ACC112 (cell line): ENCODE data around the gene ATL3.

ENCODE experiments used
- H2AFZ ChIP-seq: fragments of 200-600 bp; sonication (generic); one replicate; pipeline ENCODE4 v1.6.0; 2017; ENCODE audit warnings: antibody characterized with exemption, low read length; ENCODE audit not compliant: unreplicated experiment
- H3K27ac ChIP-seq: fragments of 200-600 bp; sonication (generic); 2 replicates; pipeline ENCODE4 v1.5.1; 2014; ENCODE audit warnings: low read depth, mild to moderate bottlenecking, antibody characterized with exemption, low read length, moderate library complexity
- H3K27me3 ChIP-seq: fragments of 200-600 bp; sonication (generic); 2 replicates; pipeline ENCODE4 v1.6.1; 2014; ENCODE audit warnings: mild to moderate bottlenecking, antibody characterized with exemption, low read length, moderate library complexity, mixed read lengths; ENCODE audit not compliant: insufficient read depth
- H3K36me3 ChIP-seq: fragments of 200-600 bp; sonication (generic); 2 replicates; pipeline ENCODE4 v1.6.1; 2016; ENCODE audit warnings: mild to moderate bottlenecking, antibody characterized with exemption, low read length, moderate library complexity, mixed read lengths; ENCODE audit not compliant: insufficient read depth
- H3K4me1 ChIP-seq: fragments of 200-600 bp; sonication (generic); one replicate; pipeline ENCODE4 v1.6.1; 2016; ENCODE audit warnings: low read length, mixed read lengths; ENCODE audit not compliant: insufficient read depth, unreplicated experiment, control insufficient read depth
- H3K4me3 ChIP-seq: fragments of 200-600 bp; sonication (generic); 2 replicates; pipeline ENCODE4 v1.5.1; 2014; ENCODE audit warnings: mild to moderate bottlenecking, low read depth, low read length
- H3K79me2 ChIP-seq: fragments of 200-600 bp; sonication (generic); one replicate; pipeline ENCODE4 v1.6.0; 2016; ENCODE audit warnings: low read length; ENCODE audit not compliant: control insufficient read depth, unreplicated experiment, insufficient read depth

The ATL3 gene

GRCh38 chr11:63681321-63682065 is 10.3 kb upstream of the ATL3 start, which contains the start of gene RTN3:
Gene RTN3 (plus strand): TSS chr11:63681500. CDS start chr11:63681637, 137 bp downstream.
- H3K79me2 ChIP-seq, result peaks cover 42% of the 10 kb centered on the region
- peak within 1 kb of the TSS; percentile 74 for H3K27ac ChIP-seq

GRCh38 chr11:63680834-63681320 is 9.7 kb upstream of the ATL3 start:
- peaks cover 10% of the 10 kb centered on the region for H3K4me1 ChIP-seq
- peaks cover 38% of the 10 kb centered on the region for H3K79me2 ChIP-seq
- peak overlapping the region; percentile 15 for H2AFZ ChIP-seq
- peak overlapping the region; percentile 4; the same call in 1 of the 2 replicates for H3K27ac ChIP-seq
- H3K4me3 ChIP-seq, result peak overlapping the region; percentile 85
- no peaks in the 10 kb centered on the region for H3K27me3 ChIP-seq
- no peaks in the 10 kb centered on the region for H3K36me3 ChIP-seq

More at GRCh38 chr11:63681321-63682065, 10.3 kb upstream of the ATL3 start, which contains the start of gene RTN3:
- Histone ChIP-seq H2AFZ (peak within 1 kb of the TSS; percentile 74), H3K4me1 (peaks cover 10% of the 10 kb centered on the region), H3K36me3 (no peaks in the 10 kb centered on the region), H3K27me3 (no peaks in the 10 kb centered on the region), H3K4me3 (peak within 1 kb of the TSS; percentile 85)

GRCh38 chr11:63673579-63673978 is 2.4 kb upstream of the ATL3 start:
- Histone ChIP-seq H3K27ac (peak overlapping the region; percentile 93), H3K4me3 (no peak overlapping the region), H2AFZ (no peak overlapping the region), H3K4me1 (peaks cover 35% of the 10 kb centered on the region), H3K36me3 (no peaks in the 10 kb centered on the region), H3K79me2 (peaks cover 24% of the 10 kb centered on the region), H3K27me3 (no peaks in the 10 kb centered on the region)

- Histone ChIP-seq H3K27me3 (no peaks in the 10 kb centered on the region), H3K4me1 (peaks cover 40% of the 10 kb centered on the region), H3K36me3 (no peaks in the 10 kb centered on the region), H2AFZ (no peak overlapping the region), H3K4me3 (no peak overlapping the region), H3K79me2 (peaks cover 25% of the 10 kb centered on the region), H3K27ac (peak overlapping the region; percentile 93)
Observed at GRCh38 chr11:63672936-63673539, 1.9 kb upstream of the ATL3 start.

- peaks cover 33% of the 10 kb centered on the region for H3K79me2 ChIP-seq
- no peaks in the 10 kb centered on the region for H3K36me3 ChIP-seq
- H3K4me3 ChIP-seq, result peak overlapping the region; percentile 95
- H3K4me1 ChIP-seq, result peaks cover 48% of the 10 kb centered on the region
- no peak overlapping the region for H2AFZ ChIP-seq
- no peaks in the 10 kb centered on the region for H3K27me3 ChIP-seq
- H3K27ac ChIP-seq, result peak overlapping the region; percentile 93
Observed at GRCh38 chr11:63672156-63672463, 934 bp upstream of the ATL3 start.

GRCh38 chr11:63670433-63671321 is 499 bp downstream of the ATL3 start:
- peak overlapping the region; percentile 93 for H3K27ac ChIP-seq
- H3K36me3 ChIP-seq, result no peaks in the 10 kb centered on the region
- H3K4me1 ChIP-seq, result peaks cover 58% of the 10 kb centered on the region
- H3K4me3 ChIP-seq, result peak overlapping the region; percentile 95
- peaks cover 47% of the 10 kb centered on the region for H3K79me2 ChIP-seq
- H3K27me3 ChIP-seq, result no peaks in the 10 kb centered on the region
- peak overlapping the region; percentile 75 for H2AFZ ChIP-seq

GRCh38 chr11:63670096-63670432 is 1.1 kb downstream of the ATL3 start:
- peak overlapping the region; percentile 95 for H3K4me3 ChIP-seq
- H3K27ac ChIP-seq, result peak overlapping the region; percentile 93
- H3K27me3 ChIP-seq, result no peaks in the 10 kb centered on the region
- peak overlapping the region; percentile 69 for H2AFZ ChIP-seq
- H3K4me1 ChIP-seq, result peaks cover 58% of the 10 kb centered on the region
- H3K79me2 ChIP-seq, result peaks cover 53% of the 10 kb centered on the region
- H3K36me3 ChIP-seq, result no peaks in the 10 kb centered on the region

GRCh38 chr11:63667995-63668795 is 3.0 kb downstream of the ATL3 start:
- Histone ChIP-seq H3K4me3 (peak overlapping the region; percentile 95), H3K27me3 (no peaks in the 10 kb centered on the region), H3K27ac (peak overlapping the region; percentile 93), H2AFZ (no peak overlapping the region), H3K4me1 (peaks cover 60% of the 10 kb centered on the region), H3K36me3 (no peaks in the 10 kb centered on the region), H3K79me2 (peaks cover 72% of the 10 kb centered on the region)

GRCh38 chr11:63666874-63667273 is 4.3 kb downstream of the ATL3 start:
- Histone ChIP-seq H3K4me3 (peak overlapping the region; percentile 45), H3K4me1 (peaks cover 56% of the 10 kb centered on the region), H2AFZ (no peak overlapping the region), H3K27ac (peak overlapping the region; percentile 93), H3K36me3 (no peaks in the 10 kb centered on the region), H3K79me2 (peaks cover 84% of the 10 kb centered on the region), H3K27me3 (no peaks in the 10 kb centered on the region)

GRCh38 chr11:63663809-63664208 is 7.4 kb downstream of the ATL3 start:
- no peaks in the 10 kb centered on the region; the same call in 1 of the 2 replicates for H3K36me3 ChIP-seq
- no peak overlapping the region for H2AFZ ChIP-seq
- H3K27ac ChIP-seq, result peak overlapping the region; percentile 64
- H3K27me3 ChIP-seq, result no peaks in the 10 kb centered on the region
- peaks cover 94% of the 10 kb centered on the region for H3K79me2 ChIP-seq
- peaks cover 50% of the 10 kb centered on the region for H3K4me1 ChIP-seq
- no peak overlapping the region; the same call in 1 of the 2 replicates for H3K4me3 ChIP-seq
